Purkinje cell (primary cell): ENCODE measurements around the gene GTSF1L. TPM values are rescaled to one million over a fixed set of nuclear protein-coding genes. Genes with fewer than 3 reads are reported as not detected.

Source experiments
- polyA plus RNA-seq: library from polyadenylated mRNA; unstranded; fragments of >200 nt; fragmentation: Nextera tagmentation; gene quantifications from 2 replicates; pipeline ENCODE4 v1.2.1, GENCODE V29; 2014

The GTSF1L gene
- polyA plus RNA-seq: not detected in 2 replicates

GRCh38 chr20:43726811-43727338 lies at the start of gene GTSF1L:
Gene GTSF1L (minus strand): TSS chr20:43727002. CDS start chr20:43726694, 308 bp downstream.

Other genes starting within 250 kb of the GTSF1L start
- 3.1 and 3.4 TPM in 2 replicates for gene L3MBTL1, start 219.3 kb downstream of the GTSF1L start, polyA plus RNA-seq
- not detected in 2 replicates for gene SGK2, start 168.0 kb downstream of the GTSF1L start, polyA plus RNA-seq
- 11.9 and 15.9 TPM in 2 replicates for gene IFT52, start 136.1 kb downstream of the GTSF1L start, polyA plus RNA-seq
- not detected in 2 replicates for gene MYBL2, start 59.9 kb downstream of the GTSF1L start, polyA plus RNA-seq
- gene TOX2, start 187.8 kb upstream of the GTSF1L start, polyA plus RNA-seq: not detected in 2 replicates